ENCODE measurements around the gene TNNI3K.

TNNI3K gene

DNA sequence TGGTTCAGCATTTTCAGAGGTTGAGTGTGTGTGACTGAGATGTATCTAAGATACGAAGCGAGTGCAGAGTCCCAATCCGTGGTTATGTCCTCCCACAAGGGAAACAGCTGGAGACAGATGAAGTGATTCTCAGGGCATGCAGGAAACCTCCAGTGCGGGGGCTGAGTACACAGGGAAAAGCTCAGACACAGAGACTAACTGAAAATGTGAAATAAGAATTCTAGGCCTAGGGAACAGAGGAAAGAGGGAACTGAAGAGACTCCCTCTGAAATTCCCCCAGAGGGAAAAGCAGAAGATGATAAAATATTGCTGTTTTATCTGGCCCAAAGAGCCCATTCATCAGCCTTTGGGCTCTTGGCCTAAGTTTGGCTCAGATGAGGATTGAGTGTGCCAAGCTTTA lies 160.4 kb downstream of the TNNI3K start:
- no peak for TF ChIP-seq ZNF274 (IDR thresholded peaks at IDR 0.05; ENCODE audit: low read depth, low read length)
- H3K4me3 ChIP-seq (ENCODE audit: low read length) = no peak overlapping the region

DNA sequence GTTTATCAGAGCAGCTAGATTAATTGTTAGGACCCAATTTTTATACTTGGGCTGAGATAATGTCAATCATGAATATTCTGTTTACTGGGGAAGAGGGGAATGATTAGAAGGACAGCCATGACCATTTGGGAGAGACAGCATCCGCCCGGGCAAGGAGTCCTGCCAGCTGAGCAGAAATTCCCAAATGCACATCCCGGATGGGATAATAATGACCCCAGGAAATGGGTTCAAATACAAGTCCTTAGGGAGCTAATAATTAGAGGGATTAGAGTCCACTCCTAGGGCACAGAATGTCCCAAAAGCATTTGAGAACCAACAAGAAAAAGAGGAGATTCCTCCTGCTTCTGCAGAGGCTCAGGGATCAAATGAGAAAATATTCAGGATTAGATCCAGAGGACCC lies 161.3 kb downstream of the TNNI3K start:
- no peak for TF ChIP-seq ZNF274 (IDR thresholded peaks at IDR 0.05; ENCODE audit: low read depth, low read length)
- no peak overlapping the region for H3K4me3 ChIP-seq (ENCODE audit: low read length)

DNA sequence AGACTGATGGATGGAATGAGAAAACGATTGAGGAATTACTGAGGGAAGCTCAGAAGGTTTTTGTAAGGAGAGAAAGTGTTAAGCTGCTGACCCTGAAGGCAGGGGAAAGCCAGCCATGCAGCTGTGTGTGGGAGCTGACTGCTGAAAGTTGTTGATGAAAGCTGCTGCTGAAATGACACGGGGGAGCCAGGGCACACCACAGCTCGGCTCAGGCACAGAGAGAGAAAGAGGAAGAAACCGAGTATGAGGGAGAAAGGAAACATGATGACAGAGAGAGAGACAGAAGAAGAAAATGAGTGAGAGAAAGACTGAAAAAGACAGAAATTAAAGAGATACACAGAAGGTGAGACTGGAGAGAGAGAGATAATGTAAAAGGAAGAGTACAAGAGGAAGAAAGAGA lies 161.7 kb downstream of the TNNI3K start:
- no peak for TF ChIP-seq ZNF274 (IDR thresholded peaks at IDR 0.05; ENCODE audit: low read depth, low read length)
- H3K4me3 ChIP-seq (ENCODE audit: low read length) = no peak overlapping the region

DNA sequence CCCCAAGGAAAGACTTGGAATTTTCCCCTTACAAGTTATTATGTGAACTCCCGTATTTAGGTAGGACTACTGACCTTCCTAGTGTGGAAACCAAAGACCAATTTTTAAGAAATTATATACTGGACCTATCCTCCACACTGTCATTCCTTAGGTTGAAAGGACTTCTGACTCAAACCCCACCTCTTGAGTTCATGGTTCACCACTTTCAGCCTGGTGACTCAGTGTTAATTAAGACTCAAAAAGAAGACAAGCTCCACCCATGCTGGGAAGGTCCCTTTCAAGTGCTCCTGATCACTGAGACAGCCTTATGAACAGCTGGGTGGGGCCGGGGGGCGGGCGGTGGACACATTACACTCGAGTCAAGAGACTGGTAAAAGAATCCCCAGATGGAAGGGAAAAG lies 164.1 kb downstream of the TNNI3K start:
- no peak for TF ChIP-seq ZNF274 (IDR thresholded peaks at IDR 0.05; ENCODE audit: low read depth, low read length)
- H3K4me3 ChIP-seq (ENCODE audit: low read length) = no peak overlapping the region

DNA sequence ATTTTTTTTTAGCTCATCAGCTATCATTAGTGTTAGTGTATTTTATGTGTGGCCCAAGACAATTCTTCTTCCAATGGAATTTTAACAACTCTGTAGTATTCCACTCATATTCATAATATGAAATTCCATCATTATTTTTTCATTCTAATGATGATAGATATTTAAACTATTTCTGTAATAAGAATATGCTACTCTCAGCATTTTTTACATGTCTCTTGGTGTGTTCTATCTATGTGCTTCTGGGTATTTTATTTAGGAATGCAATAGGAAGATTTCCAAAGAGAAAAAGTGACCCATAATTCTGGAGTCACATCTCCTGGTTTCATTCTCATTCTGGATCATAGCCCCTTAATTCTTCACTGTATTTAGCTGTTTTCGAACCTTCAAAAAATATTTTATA lies 167.7 kb downstream of the TNNI3K start:
- TF ChIP-seq ZNF274 (IDR thresholded peaks at IDR 0.05; ENCODE audit: low read depth, low read length) = no peak

DNA sequence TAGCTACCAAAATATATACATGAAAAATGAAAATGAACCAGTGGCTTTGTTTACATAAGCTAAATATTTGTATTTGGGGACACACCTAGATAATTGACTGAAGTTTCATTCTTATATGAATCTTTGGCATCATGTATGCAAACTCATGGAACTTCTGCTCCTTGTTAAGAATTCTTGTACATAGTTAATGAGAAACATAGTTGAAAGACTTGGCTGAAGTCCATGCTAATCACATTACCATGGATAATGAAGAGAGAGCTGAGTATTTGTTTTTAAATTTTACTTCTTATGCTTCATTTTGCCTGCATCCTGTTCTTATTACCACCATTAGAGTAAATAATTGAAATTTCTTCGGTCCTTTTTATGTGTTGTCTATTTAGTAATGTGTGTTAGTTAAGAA lies 168.4 kb downstream of the TNNI3K start:
- no peak for TF ChIP-seq ZNF274 (IDR thresholded peaks at IDR 0.05; ENCODE audit: low read depth, low read length)

More for the DNA sequence above, 167.7 kb downstream of the TNNI3K start:
- no peak overlapping the region for H3K4me3 ChIP-seq (ENCODE audit: low read length)

DNA sequence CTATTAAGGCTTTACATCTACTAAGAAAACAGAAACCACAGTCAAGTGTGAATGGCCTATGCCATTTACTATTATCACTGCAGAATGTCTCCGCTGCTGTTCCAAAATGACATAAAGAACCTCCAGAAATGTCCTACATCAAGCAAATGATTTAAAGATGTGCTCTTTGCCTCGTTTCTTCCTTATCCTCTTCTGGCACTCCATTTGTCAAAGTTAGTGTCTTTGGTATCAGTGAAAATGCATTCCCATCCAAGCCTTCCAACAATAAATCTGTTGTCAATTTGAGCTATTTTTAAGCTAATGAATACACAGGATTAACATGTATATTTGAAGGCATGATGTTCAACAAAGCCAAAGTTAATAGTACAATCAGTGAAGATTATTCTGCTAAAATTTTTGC lies 171.6 kb downstream of the TNNI3K start:
- no peak for TF ChIP-seq ZNF274 (IDR thresholded peaks at IDR 0.05; ENCODE audit: low read depth, low read length)
- H3K4me3 ChIP-seq (ENCODE audit: low read length) = no peak overlapping the region

More for the DNA sequence above, 168.4 kb downstream of the TNNI3K start:
- no peak overlapping the region for H3K4me3 ChIP-seq (ENCODE audit: low read length)

DNA sequence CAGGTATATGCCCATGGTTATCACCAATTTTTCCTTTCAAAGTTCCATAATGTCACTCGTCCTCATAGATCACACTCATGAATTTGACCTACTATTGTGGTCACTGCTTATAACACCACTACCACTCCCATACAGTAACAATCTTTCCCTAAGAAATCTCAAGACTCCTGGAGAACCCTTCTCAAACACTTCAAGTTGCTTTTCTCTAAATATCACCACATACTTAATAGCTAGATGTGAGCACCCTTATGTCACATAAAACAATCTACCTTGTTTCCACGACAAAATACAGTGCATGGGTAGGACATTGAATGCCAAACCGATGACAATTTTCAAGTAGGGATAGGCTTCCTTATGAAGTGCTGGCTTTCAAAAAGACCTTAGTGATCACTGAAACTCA lies 172.7 kb downstream of the TNNI3K start:
- TF ChIP-seq ZNF274 (IDR thresholded peaks at IDR 0.05; ENCODE audit: low read depth, low read length) = no peak
- no peak overlapping the region for H3K4me3 ChIP-seq (ENCODE audit: low read length)

DNA sequence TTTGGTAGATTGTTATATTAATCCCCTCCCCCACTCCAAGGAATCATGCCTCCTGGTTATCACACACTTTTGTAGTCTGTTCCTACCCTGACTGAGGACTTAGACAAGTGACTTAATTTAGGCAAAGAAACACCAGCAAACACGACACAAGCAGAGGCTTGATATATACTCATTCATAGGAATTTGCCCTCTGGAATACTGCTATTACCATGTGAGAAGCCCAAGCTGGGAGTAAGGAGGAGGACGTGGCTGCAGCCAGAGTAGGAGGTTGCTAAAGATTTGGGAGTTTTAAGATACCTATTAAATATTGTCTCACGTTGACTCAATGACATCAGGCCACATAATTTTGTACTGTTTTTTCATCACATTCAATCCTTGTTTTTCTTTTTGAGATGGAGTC lies 177.1 kb downstream of the TNNI3K start:
- H3K4me3 ChIP-seq (ENCODE audit: low read length) = no peak overlapping the region
- no peak for TF ChIP-seq ZNF274 (IDR thresholded peaks at IDR 0.05; ENCODE audit: low read depth, low read length)

DNA sequence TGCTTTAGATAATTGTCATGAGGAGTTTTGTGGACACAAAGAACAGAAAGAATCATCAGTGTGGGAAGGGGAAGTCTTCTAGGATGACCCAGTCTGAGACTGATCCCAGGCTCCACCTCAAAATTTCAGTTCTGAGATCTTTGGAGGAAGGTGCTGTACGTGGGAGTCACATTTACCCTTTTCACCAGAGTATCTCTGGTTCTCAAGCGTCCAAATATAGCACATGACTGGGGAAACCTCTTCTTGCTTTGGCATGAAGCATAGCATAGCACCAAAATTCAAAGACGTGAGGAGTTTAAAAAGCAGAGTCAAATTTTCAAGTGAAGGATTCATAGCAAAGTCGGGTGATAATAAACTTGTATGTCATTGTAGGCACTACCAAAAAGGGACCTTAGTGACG lies 180.7 kb downstream of the TNNI3K start:
- no peak overlapping the region for H3K4me3 ChIP-seq (ENCODE audit: low read length)
- TF ChIP-seq ZNF274 (IDR thresholded peaks at IDR 0.05; ENCODE audit: low read depth, low read length) = no peak

DNA sequence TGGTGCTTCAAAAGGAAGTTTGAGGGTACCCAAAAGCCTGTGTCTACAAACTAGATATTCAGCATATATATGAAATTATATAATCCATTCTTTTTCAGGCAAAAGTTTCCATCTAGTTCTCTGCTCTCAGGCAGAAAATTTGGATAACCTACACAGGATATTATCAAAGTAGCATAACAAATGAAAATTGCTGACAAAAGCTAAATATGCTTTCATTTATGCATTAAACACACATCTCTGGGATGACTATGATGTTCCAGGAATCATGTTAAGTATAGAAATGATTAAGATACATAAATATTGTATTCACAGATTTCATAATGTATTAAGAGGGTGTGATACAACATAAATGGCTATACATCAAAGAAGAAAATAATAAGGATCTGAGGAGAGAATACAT lies 184.4 kb downstream of the TNNI3K start:
- TF ChIP-seq ZNF274 (IDR thresholded peaks at IDR 0.05; ENCODE audit: low read depth, low read length) = no peak

DNA sequence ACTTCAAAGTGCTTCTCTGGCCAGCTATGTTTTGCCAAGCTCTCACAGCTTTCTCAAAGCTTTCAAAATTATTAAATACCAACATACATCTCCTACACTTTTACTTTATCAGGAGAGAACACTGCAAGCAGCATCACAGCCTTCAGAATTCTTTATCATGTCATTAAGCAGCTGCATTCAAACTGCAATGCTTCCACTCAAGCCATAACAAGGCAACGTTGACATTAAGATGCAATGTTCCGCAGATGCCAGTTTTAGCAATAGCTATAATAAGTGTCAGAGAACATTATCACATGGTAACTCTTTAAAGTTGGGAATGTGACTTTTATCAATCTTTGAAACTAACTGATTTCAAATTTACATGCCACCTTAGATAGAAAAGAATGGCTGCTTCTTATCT lies 185.3 kb downstream of the TNNI3K start:
- no peak overlapping the region for H3K4me3 ChIP-seq (ENCODE audit: low read length)
- no peak for TF ChIP-seq ZNF274 (IDR thresholded peaks at IDR 0.05; ENCODE audit: low read depth, low read length)

More for the DNA sequence above, 184.4 kb downstream of the TNNI3K start:
- H3K4me3 ChIP-seq (ENCODE audit: low read length) = no peak overlapping the region

DNA sequence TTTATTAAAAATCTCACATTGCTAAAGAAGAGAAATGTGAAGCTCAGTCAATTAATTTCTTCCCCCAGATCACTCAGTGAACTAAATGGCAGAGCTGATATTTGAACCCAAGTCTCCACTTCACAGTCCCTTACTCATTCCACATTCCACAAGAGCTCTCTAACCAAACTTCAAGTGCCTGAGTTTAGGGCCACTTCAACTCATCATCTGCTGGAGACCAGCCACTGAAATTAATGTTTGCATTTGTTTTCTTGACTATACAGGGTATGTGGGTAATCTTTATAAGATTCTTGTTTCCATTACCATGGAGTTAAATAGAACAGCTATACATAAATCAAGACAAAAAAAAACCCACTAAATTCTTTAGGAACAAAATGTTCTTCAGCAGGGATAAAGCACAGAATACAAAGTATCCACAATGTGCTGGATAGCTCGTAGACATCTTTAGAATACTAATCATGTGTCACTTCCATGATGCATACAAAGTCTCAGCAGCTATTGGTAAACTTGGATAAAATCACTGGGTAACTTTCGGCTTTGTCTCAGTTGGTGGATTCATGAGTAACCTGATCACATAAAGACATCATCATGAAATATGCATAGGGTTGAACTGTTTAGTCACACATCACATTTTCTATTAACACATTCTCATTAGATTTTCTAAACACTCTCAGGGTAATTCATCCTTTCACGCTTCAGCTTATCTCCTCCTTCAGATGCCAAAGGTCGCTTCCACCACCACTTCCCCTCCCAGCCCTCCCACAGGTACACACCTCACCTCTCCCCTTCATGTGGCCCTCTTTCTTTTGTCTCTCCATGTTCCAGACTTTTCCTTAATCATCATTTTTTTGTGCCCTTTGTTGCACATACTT lies 187.5 kb downstream of the TNNI3K start:
- no peak for TF ChIP-seq ZNF274 (IDR thresholded peaks at IDR 0.05; ENCODE audit: low read depth, low read length)
- H3K4me3 ChIP-seq (ENCODE audit: low read length) = no peak overlapping the region

DNA sequence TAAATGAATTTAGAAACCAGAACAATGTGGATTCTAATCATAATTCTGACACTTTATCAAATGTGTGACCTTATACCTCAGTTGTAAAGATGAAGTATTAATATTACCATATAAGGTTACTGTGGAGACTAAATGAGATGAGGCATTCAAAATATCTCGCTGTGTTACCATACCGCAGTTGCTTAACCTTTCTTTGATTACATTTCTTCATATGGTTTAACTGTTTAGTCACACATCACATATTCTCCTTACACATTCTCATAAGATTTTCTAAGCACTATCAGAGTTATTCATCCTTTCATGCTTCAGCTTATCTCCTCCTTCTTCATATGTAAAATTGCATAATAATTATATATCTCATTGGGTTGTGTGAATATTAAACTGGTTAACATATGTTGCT lies 188.3 kb downstream of the TNNI3K start:
- TF ChIP-seq ZNF274 (IDR thresholded peaks at IDR 0.05; ENCODE audit: low read depth, low read length) = no peak
- no peak overlapping the region for H3K4me3 ChIP-seq (ENCODE audit: low read length)

DNA sequence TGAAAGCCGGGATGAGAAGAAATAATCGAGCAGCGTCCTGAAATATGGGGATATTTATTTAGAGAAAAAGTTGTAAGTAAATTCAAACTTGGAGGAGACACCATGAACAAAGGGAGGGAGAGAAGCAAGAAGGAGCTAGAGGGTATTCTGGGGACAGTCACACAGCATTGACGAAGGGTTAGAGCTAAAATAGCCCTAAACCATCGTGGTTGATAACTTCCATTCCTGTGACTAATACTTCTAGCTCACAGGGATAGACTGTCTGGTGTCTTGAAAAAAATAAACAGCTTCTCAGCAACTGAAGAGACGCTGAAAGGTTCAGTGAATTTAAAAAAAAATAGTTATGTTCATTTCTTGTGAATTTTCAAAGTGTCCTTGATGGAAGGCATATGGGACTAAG lies 190.5 kb downstream of the TNNI3K start:
- TF ChIP-seq ZNF274 (IDR thresholded peaks at IDR 0.05; ENCODE audit: low read depth, low read length) = no peak
- no peak overlapping the region for H3K4me3 ChIP-seq (ENCODE audit: low read length)
